Left ventricle myocardium inferior (tissue), 1 donor: ENCODE measurements around the gene SIN3B. TPM values are rescaled to one million over a fixed set of nuclear protein-coding genes. Genes with fewer than 3 reads are reported as not detected.

Experiments used
- DNase-seq: peaks from one replicate; pipeline ENCODE4 v3.0.0-alpha.2; 2020
- H3K27ac ChIP-seq: fragments of 200-600 bp; replicated peaks from 2 replicates; pipeline ENCODE4 v1.8.0; 2021
- H3K27me3 ChIP-seq: fragments of 200-600 bp; 2 replicates; pipeline ENCODE4 v1.8.0; 2021; ENCODE audit warnings: low read depth
- H3K36me3 ChIP-seq: fragments of 200-600 bp; 2 replicates; pipeline ENCODE4 v1.8.0; 2021
- H3K4me1 ChIP-seq: fragments of 200-600 bp; 2 replicates; pipeline ENCODE4 v1.8.0; 2021
- H3K4me3 ChIP-seq: fragments of 200-600 bp; 2 replicates; pipeline ENCODE4 v1.8.0; 2021; ENCODE audit warnings: mild to moderate bottlenecking, moderate library complexity
- H3K9me3 ChIP-seq: fragments of 200-600 bp; replicated peaks from 2 replicates; pipeline ENCODE4 v1.8.0; 2021
- CTCF ChIP-seq: fragments of 200-600 bp; IDR thresholded peaks from 2 replicates; pipeline ENCODE4 v1.8.0; 2021; ENCODE audit warnings: antibody characterized with exemption, mild to moderate bottlenecking, borderline replicate concordance
- intact Hi-C: fragments of 100-400 bp; cut with micrococcal nuclease; formaldehyde crosslinking; loops from one replicate; pipeline ENCODE4 v1.11.0; 2022
- total RNA-seq: library from RNA; stranded (reverse); fragmentation: NEBNext Ultra II Directional; extraction: Animal tissue kit (Norgen Biotek cat#: 25700); gene quantifications from one replicate; pipeline ENCODE4 v1.2.1, GENCODE V29; 2021
- donor health status: DM: no; HTN: yes; CAD: no; lungs with severe emphysema.

The SIN3B gene
- total RNA-seq, 1 donor from 2014 or later: 24.4 TPM

GRCh38 chr19:16888629-16889365, 59.6 kb downstream of the SIN3B start, which contains the start of gene F2RL3:
Gene F2RL3, plus strand, starts transcription at chr19:16888999. Its CDS starts 191 bp downstream, at chr19:16889190.
- H3K27ac ChIP-seq: peak within 1 kb of the TSS; percentile 89
- peaks cover 54% of the 10 kb centered on the region for H3K4me1 ChIP-seq
- no peaks in the 10 kb centered on the region for H3K36me3 ChIP-seq
- H3K9me3 ChIP-seq: no peaks in the 10 kb centered on the region
- no peak for TF ChIP-seq CTCF
- DNase-seq: peak; percentile 58
- H3K4me3 ChIP-seq: peak within 1 kb of the TSS; percentile 53
- no peaks in the 10 kb centered on the region for H3K27me3 ChIP-seq
- intact Hi-C loops: no loop called here

- TF ChIP-seq CTCF: peak; percentile 41
- peak overlapping the region; percentile 89 for H3K27ac ChIP-seq
- H3K4me3 ChIP-seq: peak overlapping the region; percentile 53
- peaks cover 60% of the 10 kb centered on the region for H3K4me1 ChIP-seq
- H3K36me3 ChIP-seq: no peaks in the 10 kb centered on the region
- intact Hi-C loops: no loop called here
- no peaks in the 10 kb centered on the region for H3K9me3 ChIP-seq
- no peaks in the 10 kb centered on the region for H3K27me3 ChIP-seq
- DNase-seq: peak; percentile 55
Measured at GRCh38 chr19:16889366-16889882, 60.2 kb downstream of the SIN3B start.

GRCh38 chr19:16889883-16890460, 60.8 kb downstream of the SIN3B start:
- peak overlapping the region; percentile 89 for H3K27ac ChIP-seq
- peak overlapping the region; percentile 53 for H3K4me3 ChIP-seq

GRCh38 chr19:16890461-16891184, 61.4 kb downstream of the SIN3B start:
- Histone ChIP-seq H3K4me1 (peaks cover 61% of the 10 kb centered on the region), H3K27ac (no peak overlapping the region), H3K4me3 (no peak overlapping the region), H3K27me3 (no peaks in the 10 kb centered on the region), H3K9me3 (no peaks in the 10 kb centered on the region), H3K36me3 (no peaks in the 10 kb centered on the region)
- intact Hi-C loops: no loop called here
- TF ChIP-seq CTCF: no peak
- no peak for DNase-seq

More at GRCh38 chr19:16889883-16890460, 60.8 kb downstream of the SIN3B start:
- intact Hi-C loops: no loop called here
- H3K36me3 ChIP-seq: no peaks in the 10 kb centered on the region
- peaks cover 61% of the 10 kb centered on the region for H3K4me1 ChIP-seq
- no peaks in the 10 kb centered on the region for H3K27me3 ChIP-seq
- H3K9me3 ChIP-seq: no peaks in the 10 kb centered on the region
- no peak for TF ChIP-seq CTCF
- no peak for DNase-seq

GRCh38 chr19:16891696-16892382, 62.6 kb downstream of the SIN3B start:
- Histone ChIP-seq H3K4me3 (no peak overlapping the region), H3K27ac (no peak overlapping the region), H3K36me3 (no peaks in the 10 kb centered on the region), H3K9me3 (no peaks in the 10 kb centered on the region), H3K27me3 (peaks cover 6% of the 10 kb centered on the region), H3K4me1 (peaks cover 61% of the 10 kb centered on the region)
- DNase-seq: no peak
- TF ChIP-seq CTCF: no peak
- intact Hi-C loops: no loop called here
